NCI-H187 treated with DMSO at 0.1 percent for 48 hours (cell line): ENCODE data around the gene CALB2.
"Not testable (repeated sequence)": the region's sequence is repeated elsewhere in the genome, so short reads cannot be mapped to it uniquely, and the experiment has no call there.

ENCODE experiments used
- DNase-seq: peaks from one replicate; lab custom pipeline; 2025; lab: John Stamatoyannopoulos, UW

Gene CALB2

GRCh38 chr16:71352963-71353460 lies 5.5 kb upstream of the CALB2 start:
- no peak for DNase-seq

DNA sequence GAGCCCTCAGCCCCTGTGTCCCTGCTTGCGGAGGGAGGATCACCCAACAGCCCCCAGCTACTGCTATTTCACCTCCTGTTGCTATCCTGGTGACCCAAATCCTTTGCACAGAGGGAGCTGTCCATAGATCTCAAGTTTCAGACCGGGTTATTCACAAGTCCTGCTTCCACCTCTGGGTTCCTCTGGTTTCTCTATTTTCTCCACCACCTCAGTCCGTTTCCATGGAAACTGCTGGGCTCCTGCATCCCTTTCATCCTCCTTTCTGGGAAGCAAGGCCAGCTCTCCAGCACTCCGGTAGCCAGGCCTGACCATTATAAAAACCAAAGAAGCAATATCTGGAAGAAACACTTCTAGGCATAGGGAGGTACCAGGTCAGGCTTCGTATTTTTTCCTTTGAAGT lies 4.8 kb upstream of the CALB2 start:
- no peak for DNase-seq

- no peak for DNase-seq
Measured at GRCh38 chr16:71354156-71354555, 4.4 kb upstream of the CALB2 start.

GRCh38 chr16:71356051-71356740 lies 2.3 kb upstream of the CALB2 start:
- no peak for DNase-seq

- DNase-seq: not testable (repeated sequence)
Measured at GRCh38 chr16:71356936-71357335, 1.6 kb upstream of the CALB2 start.

DNA sequence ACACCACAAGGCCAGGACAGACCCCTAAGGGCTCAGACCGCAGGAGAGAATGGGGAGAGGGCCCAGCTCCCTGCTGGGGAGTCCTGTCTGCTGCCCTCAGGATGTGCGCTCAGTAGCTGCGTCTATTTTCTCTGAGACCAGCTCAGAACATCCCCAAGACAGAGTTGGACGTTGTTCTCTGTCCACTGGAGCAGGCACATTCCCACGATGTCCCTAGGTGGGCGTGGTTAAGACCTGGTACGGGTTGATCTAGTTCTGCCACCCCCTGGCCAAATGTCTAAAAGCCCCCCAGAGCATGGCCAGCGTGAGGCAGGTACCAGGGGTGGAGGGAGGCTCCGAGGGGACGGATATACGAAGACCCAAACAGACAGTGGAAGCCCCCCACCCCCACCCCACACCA lies 842 bp upstream of the CALB2 start:
- DNase-seq: no peak

GRCh38 chr16:71359431-71359830 lies 908 bp downstream of the CALB2 start:
- DNase-seq: no peak

DNA sequence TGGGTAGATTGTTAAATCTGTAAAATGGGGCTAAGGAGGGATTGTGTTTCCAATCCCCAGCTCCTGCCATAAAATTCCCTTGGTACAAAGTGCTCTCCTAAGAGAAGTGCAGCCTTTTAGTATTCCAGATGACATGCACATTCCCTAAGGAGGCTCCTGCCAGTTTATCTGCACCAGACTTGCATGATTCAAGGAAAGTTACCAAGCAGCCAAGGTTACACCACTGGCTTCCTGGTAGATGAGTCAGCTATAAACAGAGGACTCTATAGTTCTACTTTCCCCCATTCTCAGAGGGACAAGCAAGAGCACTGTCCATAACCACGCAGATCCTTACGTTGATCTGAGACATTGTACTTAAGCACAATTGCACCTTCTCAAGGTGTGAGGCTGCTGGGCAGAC lies 1.9 kb downstream of the CALB2 start:
- DNase-seq: no peak

DNA sequence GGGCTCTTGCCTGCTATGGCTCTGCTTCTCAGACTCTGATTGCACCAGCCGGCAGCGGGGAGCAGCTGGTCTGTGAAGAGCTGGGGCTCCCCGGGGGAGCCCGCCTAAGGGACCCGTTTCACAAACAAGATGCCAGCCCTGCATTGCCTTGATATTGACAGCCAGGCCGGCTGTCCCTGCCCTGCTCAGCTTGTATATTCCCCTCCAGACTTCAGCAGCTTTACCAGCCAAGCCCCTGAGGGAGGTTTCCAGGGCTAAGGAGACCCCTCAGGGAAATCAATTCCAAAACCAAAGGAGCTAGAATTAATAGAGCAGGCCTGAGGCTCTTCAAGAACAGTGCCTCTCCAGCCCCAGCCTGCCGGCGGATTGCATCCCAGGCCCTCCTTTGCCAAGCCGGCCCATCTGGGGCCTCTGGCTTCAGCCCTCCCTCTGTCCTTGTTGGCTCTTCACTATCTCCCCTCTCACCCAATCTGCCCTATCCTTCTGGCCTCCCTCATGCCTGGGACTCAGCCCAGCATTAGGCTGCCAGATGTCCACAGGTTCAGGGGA lies 5.7 kb downstream of the CALB2 start:
- DNase-seq: no peak

- no peak for DNase-seq
Measured at GRCh38 chr16:71365021-71365420, 6.5 kb downstream of the CALB2 start.

DNA sequence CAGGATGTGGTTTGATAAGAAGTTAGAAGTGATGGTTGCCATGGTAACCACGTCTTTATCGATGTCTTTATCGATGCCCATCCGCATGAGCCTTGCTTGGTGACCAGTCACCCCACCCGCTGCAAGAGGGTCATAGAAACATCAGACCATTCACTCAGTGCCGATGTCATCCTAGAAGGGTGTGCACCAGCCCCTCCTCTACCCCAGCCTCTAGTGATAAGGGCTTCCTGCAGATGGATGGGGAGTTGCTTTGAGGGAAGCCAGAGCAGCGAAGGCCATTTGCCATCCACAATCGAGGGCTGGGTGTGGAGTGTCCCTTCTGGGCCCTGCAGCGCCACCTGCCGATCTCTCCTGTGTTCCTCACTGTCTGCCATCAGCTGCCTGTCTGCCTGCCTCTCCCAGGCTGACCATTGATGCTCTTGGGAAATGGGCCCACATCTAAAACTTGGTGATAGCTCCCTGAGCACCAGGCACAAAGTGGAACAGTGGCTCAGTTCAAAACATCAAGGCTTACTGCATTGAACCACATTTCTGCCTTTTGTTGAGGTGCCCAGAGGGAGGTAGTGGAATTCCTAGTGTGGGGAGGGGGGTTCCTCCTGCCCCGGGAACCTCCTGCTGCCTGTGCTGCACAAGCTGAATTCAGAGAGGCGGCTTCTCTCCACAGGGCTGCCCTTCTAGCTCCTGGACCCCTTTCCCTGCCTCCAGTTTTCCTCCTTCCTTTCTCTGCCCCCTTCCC lies 8.9 kb downstream of the CALB2 start:
- no peak for DNase-seq

GRCh38 chr16:71368958-71369357 lies 10.4 kb downstream of the CALB2 start:
- DNase-seq: no peak

- DNase-seq: no peak
Measured at GRCh38 chr16:71369494-71369893, 11.0 kb downstream of the CALB2 start.

DNA sequence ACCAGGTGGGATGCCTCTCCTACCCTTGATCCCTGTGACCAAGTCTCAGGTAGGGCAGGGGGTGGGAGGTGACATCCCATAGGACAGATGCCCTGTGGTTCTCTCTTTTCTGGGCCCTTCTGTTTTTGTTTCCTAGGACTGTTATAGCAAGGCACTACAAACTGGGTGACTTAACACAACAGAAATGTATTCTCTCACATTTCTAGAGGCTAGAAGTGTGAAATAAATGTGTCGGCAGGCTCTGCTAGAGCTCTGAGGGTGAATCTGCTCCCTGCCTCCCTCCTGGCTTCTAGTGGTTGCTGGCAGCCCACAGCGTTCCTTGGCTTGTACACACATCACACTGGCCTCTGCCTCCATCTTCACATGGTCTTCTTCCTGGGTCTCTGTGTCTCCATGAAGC lies 12.7 kb downstream of the CALB2 start:
- no peak for DNase-seq

DNA sequence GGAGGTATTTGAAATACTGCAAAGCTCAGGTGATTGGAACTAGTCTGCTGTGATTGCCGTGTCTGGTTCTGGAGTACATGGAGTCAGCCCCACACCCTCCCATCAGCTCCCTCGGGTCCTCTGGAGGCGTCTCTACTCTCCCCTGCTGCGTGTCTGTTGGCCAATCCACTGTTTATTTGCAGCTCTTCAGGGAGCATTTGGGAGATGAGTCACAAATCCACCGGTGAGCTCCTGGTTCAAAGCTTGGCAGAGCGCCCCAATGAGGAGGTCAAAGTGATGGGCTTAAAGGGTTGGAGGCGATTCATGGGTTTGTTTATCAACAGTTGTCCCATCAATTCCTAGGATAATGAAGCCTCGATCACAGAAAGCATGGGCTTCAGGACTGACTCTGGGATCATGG lies 14.6 kb downstream of the CALB2 start:
- DNase-seq: no peak

GRCh38 chr16:71376465-71377157 lies 18.1 kb downstream of the CALB2 start:
- DNase-seq: no peak

DNA sequence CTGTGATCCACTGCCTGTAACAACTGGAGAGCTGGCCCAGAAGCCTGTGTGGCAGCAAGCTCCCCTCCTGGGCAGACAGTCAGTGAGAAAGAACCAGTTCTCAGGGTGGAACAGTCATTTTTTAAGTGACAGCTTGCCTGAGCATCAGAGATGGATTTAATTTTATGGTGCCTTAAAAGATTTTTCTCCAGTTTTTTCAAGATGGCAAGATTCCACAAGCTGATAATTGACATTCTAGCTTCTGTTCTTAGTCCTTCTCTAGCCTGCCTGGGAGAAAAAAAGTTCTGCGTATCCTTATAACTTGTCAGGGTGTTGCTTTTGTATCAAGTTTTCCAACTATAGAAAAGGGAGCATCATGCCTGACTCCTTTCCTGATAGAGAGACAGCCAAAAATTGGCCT lies 21.2 kb downstream of the CALB2 start:
- DNase-seq: no peak

DNA sequence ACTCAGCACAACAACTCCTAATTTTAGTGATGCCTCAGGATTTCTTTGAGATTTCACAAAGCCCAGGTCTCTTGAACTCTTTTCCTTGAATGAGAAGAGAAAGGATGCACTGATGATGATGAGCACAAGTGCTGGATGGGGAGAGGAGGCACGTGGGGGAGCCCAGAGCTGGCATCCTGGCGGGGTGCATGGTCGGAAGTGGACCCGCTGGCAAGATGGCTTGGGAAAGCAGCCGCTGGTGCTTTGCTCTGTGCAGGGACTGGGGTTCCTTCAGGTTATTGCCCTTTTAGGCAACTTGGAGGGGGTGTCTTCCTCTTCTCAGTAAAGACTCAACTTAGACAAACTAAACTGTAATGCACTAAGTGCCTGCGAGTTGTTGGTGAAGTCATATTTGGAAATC lies 22.3 kb downstream of the CALB2 start:
- no peak for DNase-seq

GRCh38 chr16:71383054-71383773 lies 24.7 kb downstream of the CALB2 start:
- DNase-seq: no peak

GRCh38 chr16:71384073-71384724 lies 25.7 kb downstream of the CALB2 start:
- DNase-seq: no peak

GRCh38 chr16:71387045-71387871 lies 28.7 kb downstream of the CALB2 start:
- DNase-seq: no peak
